ENCODE data around the gene GRIA1.

Gene GRIA1

GRCh38 chr5:153490118-153491037 is at the start of gene GRIA1:
TSS of gene GRIA1 (plus strand) at chr5:153490670.
- peaks cover 24% of the 10 kb centered on the region for H3K27me3 Mint-ChIP-seq
- peaks cover 4% of the 10 kb centered on the region for H3K4me1 Mint-ChIP-seq
- H3K9me3 Mint-ChIP-seq: no peaks in the 10 kb centered on the region
- DNase-seq (ENCODE audit: low spot score in 2 of 2) (no peak), ATAC-seq (ENCODE audit: low read depth) (no peak)
- H3K4me3 Mint-ChIP-seq: no peak within 1 kb of the TSS
- H3K36me3 Mint-ChIP-seq: no peaks in the 10 kb centered on the region
- no peak within 1 kb of the TSS for H3K27ac Mint-ChIP-seq

- H3K9me3 Mint-ChIP-seq: peaks cover 2% of the 10 kb centered on the region
Observed at GRCh38 chr5:153445875-153446579, 44.4 kb upstream of the GRIA1 start.

GRCh38 chr5:153447534-153447933 is 42.9 kb upstream of the GRIA1 start:
- DNase-seq (ENCODE audit: low spot score in 2 of 2) (no peak), ATAC-seq (ENCODE audit: low read depth) (no peak)
- peaks cover 2% of the 10 kb centered on the region for H3K9me3 Mint-ChIP-seq
- no peaks in the 10 kb centered on the region for H3K36me3 Mint-ChIP-seq
- H3K4me1 Mint-ChIP-seq: no peaks in the 10 kb centered on the region
- no peak overlapping the region for H3K4me3 Mint-ChIP-seq
- peaks cover 3% of the 10 kb centered on the region for H3K27me3 Mint-ChIP-seq
- H3K27ac Mint-ChIP-seq: no peak overlapping the region

More at GRCh38 chr5:153445875-153446579, 44.4 kb upstream of the GRIA1 start:
- DNase-seq (ENCODE audit: low spot score in 2 of 2) (no peak), ATAC-seq (ENCODE audit: low read depth) (no peak)
- no peaks in the 10 kb centered on the region for H3K4me1 Mint-ChIP-seq
- H3K27me3 Mint-ChIP-seq: peaks cover 2% of the 10 kb centered on the region
- H3K4me3 Mint-ChIP-seq: no peak overlapping the region
- H3K27ac Mint-ChIP-seq: no peak overlapping the region
- H3K36me3 Mint-ChIP-seq: no peaks in the 10 kb centered on the region

- H3K27ac Mint-ChIP-seq: no peak overlapping the region
Observed at GRCh38 chr5:153456354-153456753, 34.1 kb upstream of the GRIA1 start.

GRCh38 chr5:153456993-153457392 is 33.5 kb upstream of the GRIA1 start:
- Mint-ChIP-seq H3K27me3 (no peaks in the 10 kb centered on the region), H3K36me3 (no peaks in the 10 kb centered on the region), H3K4me3 (no peak overlapping the region), H3K9me3 (no peaks in the 10 kb centered on the region), H3K27ac (no peak overlapping the region), H3K4me1 (no peaks in the 10 kb centered on the region)
- ATAC-seq (ENCODE audit: low read depth): no peak
- no peak for DNase-seq (ENCODE audit: low spot score in 2 of 2)

More at GRCh38 chr5:153456354-153456753, 34.1 kb upstream of the GRIA1 start:
- DNase-seq (ENCODE audit: low spot score in 2 of 2) (no peak), ATAC-seq (ENCODE audit: low read depth) (no peak)
- Mint-ChIP-seq H3K4me3 (no peak overlapping the region), H3K36me3 (no peaks in the 10 kb centered on the region), H3K9me3 (no peaks in the 10 kb centered on the region), H3K27me3 (no peaks in the 10 kb centered on the region), H3K4me1 (no peaks in the 10 kb centered on the region)

- H3K9me3 Mint-ChIP-seq: no peaks in the 10 kb centered on the region
- H3K36me3 Mint-ChIP-seq: no peaks in the 10 kb centered on the region
- no peak overlapping the region for H3K4me3 Mint-ChIP-seq
- ATAC-seq (ENCODE audit: low read depth) (no peak), DNase-seq (ENCODE audit: low spot score in 2 of 2) (no peak)
- no peak overlapping the region for H3K27ac Mint-ChIP-seq
- H3K4me1 Mint-ChIP-seq: no peaks in the 10 kb centered on the region
- no peaks in the 10 kb centered on the region for H3K27me3 Mint-ChIP-seq
Observed at GRCh38 chr5:153458268-153458667, 32.2 kb upstream of the GRIA1 start.

GRCh38 chr5:153459051-153459743 is 31.3 kb upstream of the GRIA1 start:
- H3K36me3 Mint-ChIP-seq: no peaks in the 10 kb centered on the region
- H3K27me3 Mint-ChIP-seq: no peaks in the 10 kb centered on the region
- H3K9me3 Mint-ChIP-seq: no peaks in the 10 kb centered on the region
- H3K27ac Mint-ChIP-seq: no peak overlapping the region
- no peak for ATAC-seq (ENCODE audit: low read depth)
- DNase-seq (ENCODE audit: low spot score in 2 of 2): no peak
- no peaks in the 10 kb centered on the region for H3K4me1 Mint-ChIP-seq
- no peak overlapping the region for H3K4me3 Mint-ChIP-seq

GRCh38 chr5:153460421-153460820 is 30.0 kb upstream of the GRIA1 start:
- H3K9me3 Mint-ChIP-seq: no peaks in the 10 kb centered on the region
- ATAC-seq (ENCODE audit: low read depth) (no peak), DNase-seq (ENCODE audit: low spot score in 2 of 2) (no peak)
- H3K4me3 Mint-ChIP-seq: no peak overlapping the region
- no peaks in the 10 kb centered on the region for H3K27me3 Mint-ChIP-seq
- H3K36me3 Mint-ChIP-seq: no peaks in the 10 kb centered on the region
- H3K27ac Mint-ChIP-seq: no peak overlapping the region
- H3K4me1 Mint-ChIP-seq: no peaks in the 10 kb centered on the region

- Mint-ChIP-seq H3K27me3 (no peaks in the 10 kb centered on the region), H3K36me3 (no peaks in the 10 kb centered on the region), H3K9me3 (no peaks in the 10 kb centered on the region), H3K27ac (no peak overlapping the region), H3K4me1 (no peaks in the 10 kb centered on the region), H3K4me3 (no peak overlapping the region)
- ATAC-seq (ENCODE audit: low read depth): no peak
- DNase-seq (ENCODE audit: low spot score in 2 of 2): no peak
Observed at GRCh38 chr5:153461341-153461740, 29.1 kb upstream of the GRIA1 start.

GRCh38 chr5:153463806-153464205 is 26.7 kb upstream of the GRIA1 start:
- no peak overlapping the region for H3K27ac Mint-ChIP-seq
- DNase-seq (ENCODE audit: low spot score in 2 of 2) (no peak), ATAC-seq (ENCODE audit: low read depth) (no peak)
- H3K4me1 Mint-ChIP-seq: no peaks in the 10 kb centered on the region
- no peaks in the 10 kb centered on the region for H3K9me3 Mint-ChIP-seq
- H3K27me3 Mint-ChIP-seq: no peaks in the 10 kb centered on the region
- H3K4me3 Mint-ChIP-seq: no peak overlapping the region
- no peaks in the 10 kb centered on the region for H3K36me3 Mint-ChIP-seq

GRCh38 chr5:153467546-153467945 is 22.9 kb upstream of the GRIA1 start:
- Mint-ChIP-seq H3K27me3 (no peaks in the 10 kb centered on the region), H3K4me1 (no peaks in the 10 kb centered on the region), H3K27ac (no peak overlapping the region), H3K36me3 (no peaks in the 10 kb centered on the region), H3K9me3 (no peaks in the 10 kb centered on the region), H3K4me3 (no peak overlapping the region)
- DNase-seq (ENCODE audit: low spot score in 2 of 2) (no peak), ATAC-seq (ENCODE audit: low read depth) (no peak)

- DNase-seq (ENCODE audit: low spot score in 2 of 2) (no peak), ATAC-seq (ENCODE audit: low read depth) (no peak)
- Mint-ChIP-seq H3K27ac (no peak overlapping the region), H3K9me3 (no peaks in the 10 kb centered on the region), H3K4me3 (no peak overlapping the region), H3K4me1 (no peaks in the 10 kb centered on the region), H3K36me3 (no peaks in the 10 kb centered on the region), H3K27me3 (no peaks in the 10 kb centered on the region)
Observed at GRCh38 chr5:153469423-153469822, 21.0 kb upstream of the GRIA1 start.

GRCh38 chr5:153470736-153471135 is 19.7 kb upstream of the GRIA1 start:
- Mint-ChIP-seq H3K9me3 (peaks cover 1% of the 10 kb centered on the region), H3K27me3 (no peaks in the 10 kb centered on the region), H3K36me3 (no peaks in the 10 kb centered on the region), H3K4me3 (no peak overlapping the region), H3K4me1 (no peaks in the 10 kb centered on the region), H3K27ac (no peak overlapping the region)
- ATAC-seq (ENCODE audit: low read depth) (no peak), DNase-seq (ENCODE audit: low spot score in 2 of 2) (no peak)

GRCh38 chr5:153476767-153477166 is 13.7 kb upstream of the GRIA1 start:
- DNase-seq (ENCODE audit: low spot score in 2 of 2): no peak
- H3K36me3 Mint-ChIP-seq: no peaks in the 10 kb centered on the region
- H3K27ac Mint-ChIP-seq: no peak overlapping the region
- ATAC-seq (ENCODE audit: low read depth): no peak
- H3K4me1 Mint-ChIP-seq: no peaks in the 10 kb centered on the region
- H3K4me3 Mint-ChIP-seq: no peak overlapping the region
- H3K9me3 Mint-ChIP-seq: peaks cover 3% of the 10 kb centered on the region
- peaks cover 5% of the 10 kb centered on the region for H3K27me3 Mint-ChIP-seq
